GM10266 (cell line): ENCODE results near the gene ASXL1.
A peak's percentile ranks its signal among the peaks of the same experiment; 100 is the strongest.

Experiments
- DNase-seq: peaks from one replicate; pipeline ENCODE4 v3.0.0; 2012; ENCODE audit errors: extremely low spot score
- TF ChIP-seq, protein P1 (sequence below): IDR thresholded peaks from 2 replicates; pipeline ENCODE4 v1.5.1; 2012; ENCODE audit warnings: mild to moderate bottlenecking, low read depth; ENCODE audit not compliant: control insufficient read depth, insufficient read depth; ENCODE audit errors: missing control alignments

ASXL1 gene

DNA sequence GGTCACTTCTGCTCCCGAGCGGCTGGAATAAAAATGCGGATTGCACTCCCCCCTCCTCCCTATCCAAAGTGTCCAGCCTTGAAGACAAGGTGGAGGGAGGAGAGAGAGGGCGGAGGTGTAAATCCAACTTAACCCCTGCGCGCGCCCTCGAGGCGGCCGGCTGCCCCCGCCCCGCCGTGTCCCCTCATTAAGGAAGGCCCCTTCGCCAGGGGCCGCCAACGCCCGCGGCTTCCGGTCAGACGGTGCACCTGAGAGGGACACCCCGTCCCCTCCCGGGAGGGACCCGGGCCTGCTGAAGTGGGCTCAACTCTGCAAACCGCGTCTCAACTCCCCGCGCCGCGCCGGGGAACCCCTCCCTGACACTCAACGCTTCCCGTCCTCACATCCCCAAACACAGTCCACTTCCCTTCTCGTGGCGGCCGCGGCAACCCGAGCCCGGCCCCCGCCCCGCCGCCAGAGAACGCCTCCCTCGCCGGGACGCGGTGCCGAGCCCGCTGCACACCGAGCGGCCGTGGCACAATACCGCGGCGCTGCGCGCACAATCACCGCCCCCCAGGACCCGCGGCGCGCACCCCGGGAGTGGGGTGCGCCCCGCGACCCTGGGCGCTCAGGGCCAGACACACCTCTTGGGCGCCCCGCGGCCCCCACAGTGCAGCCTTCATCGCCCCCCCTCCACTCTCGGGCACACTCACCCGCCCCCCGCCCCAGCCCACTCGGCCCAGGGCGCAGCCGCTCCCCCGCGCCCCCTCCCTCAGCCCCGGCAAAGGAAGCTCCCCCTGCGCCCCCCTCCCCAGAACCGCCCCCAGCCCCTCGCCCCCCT is 124.5 kb downstream of the ASXL1 start:
- TF ChIP-seq, protein P1, sequence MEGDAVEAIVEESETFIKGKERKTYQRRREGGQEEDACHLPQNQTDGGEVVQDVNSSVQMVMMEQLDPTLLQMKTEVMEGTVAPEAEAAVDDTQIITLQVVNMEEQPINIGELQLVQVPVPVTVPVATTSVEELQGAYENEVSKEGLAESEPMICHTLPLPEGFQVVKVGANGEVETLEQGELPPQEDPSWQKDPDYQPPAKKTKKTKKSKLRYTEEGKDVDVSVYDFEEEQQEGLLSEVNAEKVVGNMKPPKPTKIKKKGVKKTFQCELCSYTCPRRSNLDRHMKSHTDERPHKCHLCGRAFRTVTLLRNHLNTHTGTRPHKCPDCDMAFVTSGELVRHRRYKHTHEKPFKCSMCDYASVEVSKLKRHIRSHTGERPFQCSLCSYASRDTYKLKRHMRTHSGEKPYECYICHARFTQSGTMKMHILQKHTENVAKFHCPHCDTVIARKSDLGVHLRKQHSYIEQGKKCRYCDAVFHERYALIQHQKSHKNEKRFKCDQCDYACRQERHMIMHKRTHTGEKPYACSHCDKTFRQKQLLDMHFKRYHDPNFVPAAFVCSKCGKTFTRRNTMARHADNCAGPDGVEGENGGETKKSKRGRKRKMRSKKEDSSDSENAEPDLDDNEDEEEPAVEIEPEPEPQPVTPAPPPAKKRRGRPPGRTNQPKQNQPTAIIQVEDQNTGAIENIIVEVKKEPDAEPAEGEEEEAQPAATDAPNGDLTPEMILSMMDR, result no peak
- DNase-seq, result peak; percentile 64

DNA sequence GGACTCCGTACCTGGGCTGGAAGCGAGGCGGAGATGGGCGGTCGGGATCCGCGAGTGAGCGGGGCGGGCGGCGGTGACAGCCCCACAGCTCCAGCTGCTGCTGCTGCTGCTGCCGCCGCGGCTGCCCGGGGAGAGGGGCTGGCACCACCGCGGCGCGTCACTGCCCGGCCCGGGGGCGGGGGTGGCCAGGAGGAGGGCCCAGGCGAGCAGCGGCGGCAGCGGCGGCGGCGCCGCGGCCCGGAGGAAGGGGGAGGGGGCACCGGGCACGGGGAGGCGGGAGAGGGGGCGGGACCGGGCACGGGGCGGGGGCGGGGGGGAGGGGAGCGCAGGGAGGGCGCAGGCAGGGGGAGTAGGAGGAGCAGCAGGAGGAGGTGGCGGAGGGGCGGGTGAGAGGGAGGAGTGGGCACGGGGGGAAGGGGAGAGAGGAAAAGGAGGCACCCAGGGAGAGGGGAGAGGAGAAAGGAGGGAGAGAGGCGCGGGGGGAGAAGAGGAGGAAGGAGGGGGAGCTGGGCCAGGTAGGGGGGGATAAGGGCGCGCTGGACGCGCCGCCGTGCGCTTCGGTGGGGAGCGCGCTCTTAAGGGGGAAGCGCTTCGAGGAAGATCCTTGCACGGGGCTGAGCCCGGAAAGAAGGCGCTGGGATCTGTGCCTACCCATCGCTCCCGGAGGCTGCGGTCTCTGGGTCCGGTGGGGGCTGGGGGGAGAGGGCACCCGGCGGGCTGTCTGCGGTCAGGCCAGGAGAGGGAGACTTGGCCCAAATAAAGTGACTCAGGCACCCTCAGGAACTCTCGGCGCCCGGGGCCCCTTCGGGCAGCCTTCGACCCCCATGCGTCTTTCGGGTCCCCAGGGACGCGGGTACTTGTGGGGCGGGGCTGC is 125.5 kb downstream of the ASXL1 start:
- DNase-seq, result peak; percentile 59
- TF ChIP-seq, protein P1, result no peak

DNA sequence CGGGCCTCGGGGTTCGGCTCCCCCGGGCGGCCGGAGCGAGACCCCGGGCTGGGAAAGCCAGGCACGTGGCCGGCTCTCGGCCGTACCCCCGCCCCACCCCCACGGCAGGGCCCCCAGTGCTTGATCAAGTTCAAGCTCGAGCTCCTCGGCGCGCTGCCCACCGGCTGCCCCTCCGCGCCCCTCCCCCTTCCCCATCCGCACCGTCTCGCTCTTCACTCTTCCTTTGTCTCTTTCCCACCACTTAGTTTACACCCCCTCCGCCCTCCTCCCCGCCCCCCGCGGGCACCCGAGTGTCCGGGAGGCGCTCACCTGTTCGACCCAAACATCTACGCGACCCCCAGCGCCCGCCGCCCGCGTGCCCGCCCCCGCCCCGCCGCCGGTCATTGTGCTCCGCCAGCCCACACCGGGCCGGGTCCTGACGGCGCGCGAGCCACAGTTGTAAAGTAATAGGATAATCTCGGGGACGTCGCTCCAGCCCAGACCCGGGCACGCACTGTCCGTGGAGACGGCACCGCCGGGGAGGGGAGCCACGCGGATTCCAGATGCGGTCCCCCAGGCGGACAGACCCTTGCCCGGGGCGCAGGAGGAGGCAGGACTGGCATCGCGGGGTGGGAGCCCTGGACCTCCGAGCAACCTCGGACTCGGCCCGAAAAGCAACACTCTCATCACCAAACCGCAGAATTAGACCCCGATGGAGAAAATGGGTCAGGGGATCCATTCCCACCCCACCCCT is 126.3 kb downstream of the ASXL1 start:
- peak; percentile 55 for DNase-seq
- TF ChIP-seq, protein P1, result no peak

DNA sequence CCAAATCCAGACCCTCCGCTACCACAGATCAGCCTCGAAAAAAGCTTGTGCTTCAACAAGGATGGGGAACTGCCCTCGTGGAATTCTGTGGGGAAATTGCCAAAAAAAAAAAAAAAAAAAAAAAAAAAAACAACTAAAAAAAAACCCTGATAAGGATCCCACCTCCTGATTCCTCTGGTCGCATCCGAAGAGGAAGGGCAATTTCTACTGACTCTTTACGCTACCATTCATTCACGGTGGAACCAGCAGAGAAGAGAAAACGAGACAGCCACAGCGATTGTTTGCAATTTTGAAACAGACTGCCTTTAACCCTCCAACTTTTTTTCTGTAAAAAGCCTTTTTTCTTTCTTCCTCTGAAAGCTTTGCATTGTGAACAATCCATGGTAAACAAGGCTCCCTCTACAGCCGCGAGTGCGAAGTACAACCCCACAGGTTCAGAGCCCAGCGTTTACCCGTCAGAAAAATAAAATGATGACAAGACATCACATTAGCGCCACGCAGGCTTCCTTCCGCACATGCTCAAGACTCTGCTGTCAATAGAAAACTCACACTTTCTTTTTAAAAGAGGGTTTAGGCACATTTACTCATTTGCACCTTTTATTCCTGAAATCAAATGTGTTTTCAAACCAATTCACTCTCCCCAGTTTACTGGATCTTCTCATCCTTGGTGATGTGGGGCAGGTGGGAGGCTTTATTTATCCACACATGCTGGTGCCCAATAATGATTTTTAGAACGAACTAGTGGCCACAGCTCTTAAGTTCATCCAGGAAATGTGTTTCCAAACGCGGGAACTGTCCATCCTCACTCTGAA is 127.0 kb downstream of the ASXL1 start:
- DNase-seq, result peak; percentile 79
- TF ChIP-seq, protein P1, result peak; percentile 77

DNA sequence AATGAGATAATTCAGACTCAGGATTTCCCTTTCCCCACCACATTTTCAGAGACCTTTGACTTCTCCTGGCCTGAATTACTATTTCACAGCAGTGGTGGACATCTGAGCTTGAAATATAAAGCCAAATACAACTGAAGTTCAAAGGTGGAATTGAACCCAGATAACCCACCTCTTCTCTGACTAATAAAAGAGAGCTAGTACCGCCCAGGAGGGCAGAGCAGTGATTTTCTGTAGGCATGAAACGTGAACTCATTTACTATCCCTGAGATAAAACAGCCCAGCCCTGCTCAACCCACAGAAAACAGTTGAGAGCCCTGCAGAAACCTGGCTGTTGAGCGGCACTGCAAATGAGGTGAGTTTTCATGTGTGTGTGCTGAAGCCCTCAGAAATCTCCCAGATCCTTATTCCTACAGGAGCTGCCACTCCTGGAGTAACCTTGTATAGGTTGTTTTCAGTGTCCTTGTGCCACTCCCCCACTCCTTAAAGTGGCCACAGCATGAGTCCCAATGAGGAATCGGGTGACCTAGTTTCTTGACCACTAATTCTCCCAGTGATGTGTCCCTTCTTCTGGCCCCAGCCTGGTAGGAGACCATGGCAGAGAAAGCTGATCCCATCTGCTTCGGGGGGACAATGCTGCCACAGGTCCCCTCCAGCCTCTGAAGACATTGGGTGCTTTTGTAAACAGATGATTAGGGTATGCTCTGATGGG is 127.8 kb downstream of the ASXL1 start:
- TF ChIP-seq, protein P1, result no peak
- DNase-seq, result no peak

DNA sequence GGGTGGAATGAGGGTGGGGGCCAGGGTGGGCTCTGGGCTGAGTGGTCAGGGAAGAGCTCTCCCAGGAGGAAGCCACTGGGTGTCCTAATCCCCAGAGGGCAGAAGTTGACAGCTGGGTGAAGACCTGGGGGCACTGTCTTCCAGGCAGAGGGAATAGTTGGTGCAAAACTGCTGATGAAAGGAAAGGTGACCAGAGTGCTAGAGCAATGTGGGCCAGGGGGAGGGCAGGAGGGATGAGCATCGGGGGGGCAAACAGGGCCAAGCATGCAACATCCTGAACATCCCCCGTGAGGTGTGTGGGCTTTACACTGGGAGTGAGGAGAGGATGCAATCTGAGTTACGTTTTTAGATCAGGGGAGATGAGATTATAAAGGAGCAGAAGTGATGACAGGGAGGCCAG is 129.2 kb downstream of the ASXL1 start:
- TF ChIP-seq, protein P1, result no peak
- no peak for DNase-seq
